GM12878 (cell line): Measurements from ENCODE around the gene SUPT6H. TPM values are rescaled to one million over a fixed set of nuclear protein-coding genes. Genes with fewer than 3 reads are reported as not detected.
A peak's percentile ranks its signal among the peaks of the same experiment; 100 is the strongest.

Experiments
- BCLAF1 ChIP-seq: fragments of 450-650 bp; IDR thresholded peaks from 2 replicates; pipeline ENCODE4 v1.6.1; 2017; ENCODE audit warnings: antibody characterized with exemption, mild to moderate bottlenecking, moderate library complexity
- CBX3 ChIP-seq: fragments of 200-600 bp; sonication (generic); IDR thresholded peaks from 2 replicates; pipeline ENCODE4 v1.6.1; 2016; ENCODE audit warnings: low read depth, borderline replicate concordance
- FOXM1 ChIP-seq: IDR thresholded peaks from 2 replicates; pipeline ENCODE4 v1.6.1; 2012; ENCODE audit warnings: low read depth, mild to moderate bottlenecking, inconsistent platforms, low read length, moderate library complexity
- MEF2A ChIP-seq: IDR thresholded peaks from 2 replicates; pipeline ENCODE4 v1.6.1; 2011; ENCODE audit warnings: low read depth, mild to moderate bottlenecking, low read length, moderate library complexity; ENCODE audit not compliant: insufficient read depth
- MTA3 ChIP-seq: IDR thresholded peaks from 2 replicates; pipeline ENCODE4 v1.6.1; 2012; ENCODE audit warnings: low read length, inconsistent platforms, borderline replicate concordance
- PAX5 ChIP-seq: IDR thresholded peaks from 2 replicates; pipeline ENCODE4 v1.6.1; 2011; ENCODE audit warnings: low read depth, low read length, borderline replicate concordance
- POU2F2 ChIP-seq: IDR thresholded peaks from 3 replicates; pipeline ENCODE4 v1.6.1; 2011; ENCODE audit warnings: low read depth, mild to moderate bottlenecking, low read length, borderline replicate concordance
- PRDM15 ChIP-seq: fragments of 450-650 bp; formaldehyde crosslinking; IDR thresholded peaks from 2 replicates; pipeline ENCODE4 v1.4.0; 2020; ENCODE audit warnings: mild to moderate bottlenecking, moderate library complexity
- RAD21 ChIP-seq: IDR thresholded peaks from 2 replicates; pipeline ENCODE4 v1.6.1; 2011; ENCODE audit warnings: mild to moderate bottlenecking, low read depth, low read length, moderate library complexity; ENCODE audit not compliant: insufficient read depth
- RB1 ChIP-seq: fragments of 450-650 bp; formaldehyde crosslinking; IDR thresholded peaks from 2 replicates; pipeline ENCODE4 v1.6.1; 2017; ENCODE audit warnings: mild to moderate bottlenecking, borderline replicate concordance
- SMARCA5 ChIP-seq: fragments of 450-650 bp; IDR thresholded peaks from 2 replicates; pipeline ENCODE4 v1.6.1; 2017; ENCODE audit warnings: mild to moderate bottlenecking
- ZBED1 ChIP-seq: IDR thresholded peaks from 2 replicates; pipeline ENCODE4 v1.6.1; 2016; ENCODE audit warnings: borderline replicate concordance
- ZBTB11 ChIP-seq: fragments of 450-650 bp; formaldehyde crosslinking; IDR thresholded peaks from 2 replicates; pipeline ENCODE4 v1.5.0; 2022; ENCODE audit warnings: mild to moderate bottlenecking, missing genetic modification characterization
- polyA plus RNA-seq, 11 experiments: library from polyadenylated mRNA; depleted of rRNA in 4 of 11; unstranded in 6 of 11; stranded (reverse) in 5 of 11; fragments of >200 nt; fragmentation: Nextera tagmentation in 4 of 11; fragmentation: Illumina TruSeq in 1 of 11; extraction: Ambion mirVana in 4 of 11; extraction: Trizol in 1 of 11; gene quantifications; 1 replicate in 1 of 11; 2 replicates in 10 of 11; pipeline versions ENCODE4 v1.2.1 to v1.2.3, GENCODE V29; 2011 to 2016; ENCODE audit warnings: inconsistent platforms in 2 of 11, missing spikeins in 2 of 11, low read depth in 1 of 11
- total RNA-seq, 4 experiments: library from RNA; depleted of rRNA in 3 of 4; stranded (reverse); fragments of >200 nt in 3 of 4; fragmentation: Illumina TruSeq in 1 of 4; extraction: Trizol in 1 of 4; gene quantifications; 2 replicates each; pipeline versions ENCODE4 v1.2.1 to v1.2.3, GENCODE V29; 2013 to 2021
- TF ChIP-seq, protein P1 (sequence below): fragments of 450-650 bp; IDR thresholded peaks from 2 replicates; pipeline ENCODE4 v1.6.1; 2017; ENCODE audit warnings: mild to moderate bottlenecking, low read depth, inconsistent platforms; ENCODE audit not compliant: poor library complexity, severe bottlenecking
- TF ChIP-seq, protein P2 (sequence below): fragments of 450-650 bp; IDR thresholded peaks from 2 replicates; pipeline ENCODE4 v1.6.1; 2017; ENCODE audit warnings: low read depth, mild to moderate bottlenecking, moderate library complexity

SUPT6H gene
- total and polyA plus RNA-seq, 10 of the 15 experiments (the other 5 are each of a cell fraction or from before 2014, with no cell fraction given): 1.7 to 58.8 (median 37.7) TPM

DNA sequence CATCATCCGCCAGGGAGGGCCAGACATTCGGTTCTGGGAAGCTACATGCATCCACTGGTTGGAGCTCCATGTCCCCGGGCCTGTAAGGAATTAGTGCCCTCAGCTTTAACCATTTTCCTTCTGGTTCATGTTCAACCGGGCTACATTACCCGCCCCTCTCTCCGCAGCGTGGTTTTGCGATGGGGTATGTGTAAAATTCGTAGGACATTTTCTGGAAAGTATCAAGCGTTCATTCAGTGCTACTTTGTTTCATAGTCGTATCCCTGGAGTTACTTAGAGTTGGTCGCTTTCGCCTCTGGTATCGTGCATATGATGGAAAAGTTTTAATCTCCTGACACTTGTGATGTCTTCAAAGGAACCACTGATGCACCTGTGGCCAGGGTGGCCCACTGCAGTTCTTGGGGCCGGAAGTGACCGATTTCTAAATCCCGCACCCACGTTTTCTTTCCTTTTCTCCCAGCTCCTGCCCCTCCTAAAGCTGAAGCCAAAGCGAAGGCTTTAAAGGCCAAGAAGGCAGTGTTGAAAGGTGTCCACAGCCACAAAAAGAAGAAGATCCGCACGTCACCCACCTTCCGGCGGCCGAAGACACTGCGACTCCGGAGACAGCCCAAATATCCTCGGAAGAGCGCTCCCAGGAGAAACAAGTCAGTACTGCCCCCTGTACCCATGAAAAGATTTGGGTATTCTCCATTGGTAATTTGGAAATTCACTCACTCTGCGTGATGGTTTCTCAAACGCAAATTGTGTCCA, 58.4 kb downstream of the SUPT6H start (continued):
- TF ChIP-seq, protein P1, sequence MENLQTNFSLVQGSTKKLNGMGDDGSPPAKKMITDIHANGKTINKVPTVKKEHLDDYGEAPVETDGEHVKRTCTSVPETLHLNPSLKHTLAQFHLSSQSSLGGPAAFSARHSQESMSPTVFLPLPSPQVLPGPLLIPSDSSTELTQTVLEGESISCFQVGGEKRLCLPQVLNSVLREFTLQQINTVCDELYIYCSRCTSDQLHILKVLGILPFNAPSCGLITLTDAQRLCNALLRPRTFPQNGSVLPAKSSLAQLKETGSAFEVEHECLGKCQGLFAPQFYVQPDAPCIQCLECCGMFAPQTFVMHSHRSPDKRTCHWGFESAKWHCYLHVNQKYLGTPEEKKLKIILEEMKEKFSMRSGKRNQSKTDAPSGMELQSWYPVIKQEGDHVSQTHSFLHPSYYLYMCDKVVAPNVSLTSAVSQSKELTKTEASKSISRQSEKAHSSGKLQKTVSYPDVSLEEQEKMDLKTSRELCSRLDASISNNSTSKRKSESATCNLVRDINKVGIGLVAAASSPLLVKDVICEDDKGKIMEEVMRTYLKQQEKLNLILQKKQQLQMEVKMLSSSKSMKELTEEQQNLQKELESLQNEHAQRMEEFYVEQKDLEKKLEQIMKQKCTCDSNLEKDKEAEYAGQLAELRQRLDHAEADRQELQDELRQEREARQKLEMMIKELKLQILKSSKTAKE: no peak
- TF ChIP-seq FOXM1 (no peak), CBX3 (no peak), ZBED1 (no peak), MEF2A (no peak), BCLAF1 (no peak), POU2F2 (no peak), PAX5 (no peak), RAD21 (no peak), RB1 (no peak), ZBTB11 (no peak), MTA3 (no peak), PRDM15 (no peak), SMARCA5 (0 out of 2 replicates have a peak, but pooled peaks have one; percentile 3)
- TF ChIP-seq, protein P2, sequence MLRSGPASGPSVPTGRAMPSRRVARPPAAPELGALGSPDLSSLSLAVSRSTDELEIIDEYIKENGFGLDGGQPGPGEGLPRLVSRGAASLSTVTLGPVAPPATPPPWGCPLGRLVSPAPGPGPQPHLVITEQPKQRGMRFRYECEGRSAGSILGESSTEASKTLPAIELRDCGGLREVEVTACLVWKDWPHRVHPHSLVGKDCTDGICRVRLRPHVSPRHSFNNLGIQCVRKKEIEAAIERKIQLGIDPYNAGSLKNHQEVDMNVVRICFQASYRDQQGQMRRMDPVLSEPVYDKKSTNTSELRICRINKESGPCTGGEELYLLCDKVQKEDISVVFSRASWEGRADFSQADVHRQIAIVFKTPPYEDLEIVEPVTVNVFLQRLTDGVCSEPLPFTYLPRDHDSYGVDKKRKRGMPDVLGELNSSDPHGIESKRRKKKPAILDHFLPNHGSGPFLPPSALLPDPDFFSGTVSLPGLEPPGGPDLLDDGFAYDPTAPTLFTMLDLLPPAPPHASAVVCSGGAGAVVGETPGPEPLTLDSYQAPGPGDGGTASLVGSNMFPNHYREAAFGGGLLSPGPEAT: no peak; the same call in 1 of the 2 replicates
